ENCODE measurements around the gene ANGPTL8.

ANGPTL8 gene

GRCh38 chr19:11197291-11198174 lies 41.9 kb upstream of the ANGPTL8 start, which contains the start of gene KANK2 (continued):
- TF ChIP-seq POU6F1 (CRISPR knock-in tag; IDR thresholded peaks at IDR 0.05; ENCODE audit: borderline replicate concordance, low read depth) = no peak

GRCh38 chr19:11198175-11198534 lies 41.3 kb upstream of the ANGPTL8 start:
- ATAC-seq = no peak; the same call in 2 of the 3 replicates
- no peak for TF ChIP-seq TCF4 (CRISPR knock-in tag; IDR thresholded peaks at IDR 0.05; ENCODE audit: borderline replicate concordance)
- TF ChIP-seq SNAI2 (CRISPR knock-in tag; IDR thresholded peaks at IDR 0.05) = no peak
- TF ChIP-seq ARNTL (CRISPR knock-in tag; IDR thresholded peaks at IDR 0.05; ENCODE audit: borderline replicate concordance, low read depth) = no peak
- TF ChIP-seq ZNF565 (CRISPR knock-in tag; conservative IDR thresholded peaks at IDR 0.05; ENCODE audit: low read depth) = no peak
- no peak for TF ChIP-seq ESRRG (CRISPR knock-in tag; IDR thresholded peaks at IDR 0.05)
- no peak for TF ChIP-seq TOX (CRISPR knock-in tag; IDR thresholded peaks at IDR 0.05; ENCODE audit: borderline replicate concordance)
- TF ChIP-seq ZNF70 (CRISPR knock-in tag; IDR thresholded peaks at IDR 0.05) = no peak
- no peak for TF ChIP-seq PATZ1 (CRISPR knock-in tag; IDR thresholded peaks at IDR 0.05; ENCODE audit: borderline replicate concordance)
- no peak for TF ChIP-seq ZC3H10 (CRISPR knock-in tag; IDR thresholded peaks at IDR 0.05)
- TF ChIP-seq CSRNP3 (CRISPR knock-in tag; IDR thresholded peaks at IDR 0.05) = no peak
- no peak for TF ChIP-seq CSDC2 (CRISPR knock-in tag; IDR thresholded peaks at IDR 0.05)
- no peak for TF ChIP-seq POU6F1 (CRISPR knock-in tag; IDR thresholded peaks at IDR 0.05; ENCODE audit: borderline replicate concordance, low read depth)
- TF ChIP-seq OSR1 (CRISPR knock-in tag; IDR thresholded peaks at IDR 0.05) = no peak
- TF ChIP-seq RARB (CRISPR knock-in tag; IDR thresholded peaks at IDR 0.05) = no peak
- TF ChIP-seq TSHZ2 (CRISPR knock-in tag; IDR thresholded peaks at IDR 0.05) = no peak
- no peak for TF ChIP-seq GLIS3 (CRISPR knock-in tag; IDR thresholded peaks at IDR 0.05)

GRCh38 chr19:11198769-11199424 lies 40.5 kb upstream of the ANGPTL8 start:
- ATAC-seq = no peak
- TF ChIP-seq ZC3H10 (CRISPR knock-in tag; IDR thresholded peaks at IDR 0.05) = no peak
- TF ChIP-seq ZNF8 (CRISPR knock-in tag; IDR thresholded peaks at IDR 0.05) = no peak
- no peak for TF ChIP-seq TCF4 (CRISPR knock-in tag; IDR thresholded peaks at IDR 0.05; ENCODE audit: borderline replicate concordance)
- TF ChIP-seq TOX (CRISPR knock-in tag; IDR thresholded peaks at IDR 0.05; ENCODE audit: borderline replicate concordance) = no peak
- TF ChIP-seq BACH2 (CRISPR knock-in tag; IDR thresholded peaks at IDR 0.05; ENCODE audit: borderline replicate concordance) = no peak
- no peak for TF ChIP-seq POU6F1 (CRISPR knock-in tag; IDR thresholded peaks at IDR 0.05; ENCODE audit: borderline replicate concordance, low read depth)
- TF ChIP-seq CREB5 (CRISPR knock-in tag; IDR thresholded peaks at IDR 0.05; ENCODE audit: low read depth) = no peak
- no peak for TF ChIP-seq TSHZ2 (CRISPR knock-in tag; IDR thresholded peaks at IDR 0.05)
- TF ChIP-seq RARB (CRISPR knock-in tag; IDR thresholded peaks at IDR 0.05) = no peak
- no peak for TF ChIP-seq OSR1 (CRISPR knock-in tag; IDR thresholded peaks at IDR 0.05)
- no peak for TF ChIP-seq SNAI2 (CRISPR knock-in tag; IDR thresholded peaks at IDR 0.05)

All from SK-N-SH treated with all-trans-retinoic acid at 6 μM for 48 hours (cell line).